ENCODE data around the gene CBX6. TPM values are rescaled to one million over a fixed set of nuclear protein-coding genes. Genes with fewer than 3 reads are reported as not detected.

The CBX6 gene
- total and polyA plus RNA-seq, 2 experiments from 2014 or later = 51.9 to 52.1 TPM

- H3K4me1 ChIP-seq (ENCODE audit: insufficient read depth) = no peaks in the 10 kb centered on the region
- no peaks in the 10 kb centered on the region for H4K20me1 ChIP-seq (ENCODE audit: insufficient read depth)
- TF ChIP-seq EZH2phosphoT487 (IDR thresholded peaks at IDR 0.05; ENCODE audit: insufficient read depth, low read depth) = no peak
- H3F3A ChIP-seq (ENCODE audit: insufficient read depth) = no peaks in the 10 kb centered on the region
- H3K9me2 ChIP-seq (ENCODE audit: insufficient read depth) = no peaks in the 10 kb centered on the region
- no peak overlapping the region for H3K9ac ChIP-seq
- in situ Hi-C loops (cut with MboI) = no loop called here
- no peaks in the 10 kb centered on the region for H3K36me3 ChIP-seq (ENCODE audit: low read depth)
- no peak for DNase-seq
- H3K27ac ChIP-seq = no peak overlapping the region
- no peak overlapping the region for H2AFZ ChIP-seq
- no peaks in the 10 kb centered on the region for H3K9me3 ChIP-seq (ENCODE audit: low read depth)
- 65% methylated on average over 26 to 30 of the region's 30 CpGs for WGBS, 2 experiments (ENCODE audit: low coverage in 1 of 2, low lambda C conversion rate in 2 of 2, missing lambda C conversion rate in 2 of 2)
- H3K79me2 ChIP-seq (ENCODE audit: insufficient read depth) = no peaks in the 10 kb centered on the region
- H3K27me3 ChIP-seq (replicated peaks; ENCODE audit: insufficient read depth) = no peaks in the 10 kb centered on the region
- H3K4me3 ChIP-seq = no peak overlapping the region
- H3K4me2 ChIP-seq (ENCODE audit: unreplicated experiment) = no peak overlapping the region
Measured at GRCh38 chr22:38832005-38832978, 39.7 kb downstream of the CBX6 start.

GRCh38 chr22:38831166-38831945, 40.7 kb downstream of the CBX6 start:
- DNase-seq = peak; percentile 72
- H4K20me1 ChIP-seq (ENCODE audit: insufficient read depth) = no peaks in the 10 kb centered on the region
- TF ChIP-seq EZH2 (IDR thresholded peaks at IDR 0.05; ENCODE audit: insufficient read depth, poor library complexity, severe bottlenecking) (no peak), EZH2phosphoT487 (IDR thresholded peaks at IDR 0.05; ENCODE audit: insufficient read depth, low read depth) (no peak)
- 79 to 82% methylated on average over 16 of the region's 16 CpGs for WGBS, 2 experiments (ENCODE audit: low coverage in 1 of 2, low lambda C conversion rate in 2 of 2, missing lambda C conversion rate in 2 of 2)
- H3K27me3 ChIP-seq (replicated peaks; ENCODE audit: insufficient read depth) = no peaks in the 10 kb centered on the region
- no peak overlapping the region for H2AFZ ChIP-seq
- H3K79me2 ChIP-seq (ENCODE audit: insufficient read depth) = no peaks in the 10 kb centered on the region
- no peaks in the 10 kb centered on the region for H3K4me1 ChIP-seq (ENCODE audit: insufficient read depth)
- no peak overlapping the region for H3K27ac ChIP-seq
- no peak overlapping the region for H3K4me2 ChIP-seq (ENCODE audit: unreplicated experiment)
- no peaks in the 10 kb centered on the region for H3K9me2 ChIP-seq (ENCODE audit: insufficient read depth)
- H3F3A ChIP-seq (ENCODE audit: insufficient read depth) = no peaks in the 10 kb centered on the region
- in situ Hi-C loops (cut with MboI) = no loop called here
- no peaks in the 10 kb centered on the region for H3K36me3 ChIP-seq (ENCODE audit: low read depth)
- no peak overlapping the region for H3K9ac ChIP-seq
- no peaks in the 10 kb centered on the region for H3K9me3 ChIP-seq (ENCODE audit: low read depth)
- H3K4me3 ChIP-seq = no peak overlapping the region

GRCh38 chr22:38830845-38831108, 41.2 kb downstream of the CBX6 start:
- WGBS, 2 experiments (ENCODE audit: low coverage in 1 of 2, low lambda C conversion rate in 2 of 2, missing lambda C conversion rate in 2 of 2) = 72 to 90% methylated on average over 7 of the region's 7 CpGs
- Histone ChIP-seq H3K36me3 (ENCODE audit: low read depth) (no peaks in the 10 kb centered on the region), H3K4me2 (ENCODE audit: unreplicated experiment) (no peak overlapping the region), H3K4me1 (ENCODE audit: insufficient read depth) (no peaks in the 10 kb centered on the region), H3K27me3 (replicated peaks; ENCODE audit: insufficient read depth) (no peaks in the 10 kb centered on the region), H3K79me2 (ENCODE audit: insufficient read depth) (no peaks in the 10 kb centered on the region), H2AFZ (no peak overlapping the region), H3F3A (ENCODE audit: insufficient read depth) (no peaks in the 10 kb centered on the region), H3K9me2 (ENCODE audit: insufficient read depth) (no peaks in the 10 kb centered on the region), H3K4me3 (no peak overlapping the region), H4K20me1 (ENCODE audit: insufficient read depth) (no peaks in the 10 kb centered on the region), H3K9me3 (ENCODE audit: low read depth) (no peaks in the 10 kb centered on the region), H3K27ac (no peak overlapping the region), H3K9ac (no peak overlapping the region)
- in situ Hi-C loops (cut with MboI) = no loop called here
- TF ChIP-seq EZH2 (IDR thresholded peaks at IDR 0.05; ENCODE audit: insufficient read depth, poor library complexity, severe bottlenecking) (no peak), EZH2phosphoT487 (IDR thresholded peaks at IDR 0.05; ENCODE audit: insufficient read depth, low read depth) (no peak)
- no peak for DNase-seq

- H3K27ac ChIP-seq = no peak overlapping the region
- no peaks in the 10 kb centered on the region for H3K4me1 ChIP-seq (ENCODE audit: insufficient read depth)
- DNase-seq = no peak
- no peaks in the 10 kb centered on the region for H4K20me1 ChIP-seq (ENCODE audit: insufficient read depth)
- no peaks in the 10 kb centered on the region for H3K9me3 ChIP-seq (ENCODE audit: low read depth)
- in situ Hi-C loops (cut with MboI) = no loop called here
- no peak overlapping the region for H2AFZ ChIP-seq
- H3F3A ChIP-seq (ENCODE audit: insufficient read depth) = no peaks in the 10 kb centered on the region
- no peak for TF ChIP-seq EZH2phosphoT487 (IDR thresholded peaks at IDR 0.05; ENCODE audit: insufficient read depth, low read depth)
- no peaks in the 10 kb centered on the region for H3K36me3 ChIP-seq (ENCODE audit: low read depth)
- no peak overlapping the region for H3K9ac ChIP-seq
- H3K4me3 ChIP-seq = no peak overlapping the region
- no peaks in the 10 kb centered on the region for H3K9me2 ChIP-seq (ENCODE audit: insufficient read depth)
- no peaks in the 10 kb centered on the region for H3K79me2 ChIP-seq (ENCODE audit: insufficient read depth)
- WGBS, 2 experiments (ENCODE audit: low coverage in 1 of 2, low lambda C conversion rate in 2 of 2, missing lambda C conversion rate in 2 of 2) = 76 to 80% methylated on average over 15 to 17 of the region's 17 CpGs
- no peak overlapping the region for H3K4me2 ChIP-seq (ENCODE audit: unreplicated experiment)
- H3K27me3 ChIP-seq (replicated peaks; ENCODE audit: insufficient read depth) = no peaks in the 10 kb centered on the region
Measured at GRCh38 chr22:38830026-38830844, 41.8 kb downstream of the CBX6 start.
